ENCODE results near the gene WSCD1. TPM values are rescaled to one million over a fixed set of nuclear protein-coding genes. Genes with fewer than 3 reads are reported as not detected.

The WSCD1 gene
- total RNA-seq, result 2.6 TPM

- no peak for DNase-seq (ENCODE audit: low spot score)
These were observed at the start of gene WSCD1 for GRCh38 chr17:6069539-6070429. Gene WSCD1, plus strand, starts transcription at chr17:6070379. Its CDS starts 10,280 bp downstream, at chr17:6080659.

GRCh38 chr17:6021011-6021400 lies 49.2 kb upstream of the WSCD1 start:
- DNase-seq (ENCODE audit: low spot score), result no peak

GRCh38 chr17:6021627-6022026 lies 48.6 kb upstream of the WSCD1 start:
- DNase-seq (ENCODE audit: low spot score), result no peak

- DNase-seq (ENCODE audit: low spot score), result no peak
These were observed 46.9 kb upstream of the WSCD1 start for GRCh38 chr17:6023036-6023831.

GRCh38 chr17:6024576-6024975 lies 45.6 kb upstream of the WSCD1 start:
- no peak for DNase-seq (ENCODE audit: low spot score)

GRCh38 chr17:6027342-6028024 lies 42.7 kb upstream of the WSCD1 start:
- no peak for DNase-seq (ENCODE audit: low spot score)

GRCh38 chr17:6028294-6028693 lies 41.9 kb upstream of the WSCD1 start:
- DNase-seq (ENCODE audit: low spot score), result no peak

GRCh38 chr17:6035801-6036394 lies 34.3 kb upstream of the WSCD1 start:
- DNase-seq (ENCODE audit: low spot score), result no peak

- DNase-seq (ENCODE audit: low spot score), result no peak
These were observed 29.7 kb upstream of the WSCD1 start for GRCh38 chr17:6040504-6040903.

GRCh38 chr17:6041246-6041645 lies 28.9 kb upstream of the WSCD1 start:
- no peak for DNase-seq (ENCODE audit: low spot score)

GRCh38 chr17:6043405-6043804 lies 26.8 kb upstream of the WSCD1 start:
- no peak for DNase-seq (ENCODE audit: low spot score)

GRCh38 chr17:6044261-6044660 lies 25.9 kb upstream of the WSCD1 start:
- DNase-seq (ENCODE audit: low spot score), result no peak

- no peak for DNase-seq (ENCODE audit: low spot score)
These were observed 24.4 kb upstream of the WSCD1 start for GRCh38 chr17:6045621-6046357.

- DNase-seq (ENCODE audit: low spot score), result no peak
These were observed 23.7 kb upstream of the WSCD1 start for GRCh38 chr17:6046431-6046830.

GRCh38 chr17:6046931-6047330 lies 23.2 kb upstream of the WSCD1 start:
- no peak for DNase-seq (ENCODE audit: low spot score)

- no peak for DNase-seq (ENCODE audit: low spot score)
These were observed 22.2 kb upstream of the WSCD1 start for GRCh38 chr17:6047966-6048365.

GRCh38 chr17:6048486-6048885 lies 21.7 kb upstream of the WSCD1 start:
- no peak for DNase-seq (ENCODE audit: low spot score)

GRCh38 chr17:6052926-6053325 lies 17.3 kb upstream of the WSCD1 start:
- DNase-seq (ENCODE audit: low spot score), result no peak

- DNase-seq (ENCODE audit: low spot score), result no peak
These were observed 15.8 kb upstream of the WSCD1 start for GRCh38 chr17:6054372-6054771.

GRCh38 chr17:6056104-6056503 lies 14.1 kb upstream of the WSCD1 start:
- no peak for DNase-seq (ENCODE audit: low spot score)

GRCh38 chr17:6057562-6057961 lies 12.6 kb upstream of the WSCD1 start:
- no peak for DNase-seq (ENCODE audit: low spot score)

All from mucosa of gallbladder (tissue), 1 donor.